Breast epithelium (tissue), 4 donors: Measurements from ENCODE around the gene GRK7. TPM values are rescaled to one million over a fixed set of nuclear protein-coding genes. Genes with fewer than 3 reads are reported as not detected.
"Not testable (repeated sequence)": the region's sequence is repeated elsewhere in the genome, so short reads cannot be mapped to it uniquely, and the experiment has no call there.

Source experiments
- DNase-seq, 2 donors: peaks; one replicate each; pipeline ENCODE4 v3.0.0-alpha.2; 2019; ENCODE audit warnings: low spot score in 2 of 2
- H3K27ac ChIP-seq, 2 donors: fragments of 200-600 bp; sonication (generic) in 1 of 2; one replicate each; pipeline ENCODE4 v1.5.1; 2016 to 2019; ENCODE audit warnings: mild to moderate bottlenecking in 1 of 2
- H3K27me3 ChIP-seq, 2 donors: fragments of 200-600 bp; sonication (generic) in 1 of 2; one replicate each; pipeline versions ENCODE4 v1.5.1 to v1.6.0; 2017 to 2019; ENCODE audit warnings: control low read depth in 1 of 2, mild to moderate bottlenecking in 1 of 2
- H3K36me3 ChIP-seq: fragments of 200-600 bp; one replicate; pipeline ENCODE4 v1.5.1; 2019
- H3K4me1 ChIP-seq, 2 donors: fragments of 200-600 bp; sonication (generic); one replicate each; pipeline ENCODE4 v1.5.1; 2016 to 2019; ENCODE audit warnings: control low read depth in 1 of 2
- H3K4me3 ChIP-seq, 3 donors: fragments of 200-600 bp; sonication (generic); 1 replicate in 2 of 3; 2 replicates in 1 of 3; pipeline ENCODE4 v1.5.1; 2016 to 2019; ENCODE audit warnings: mild to moderate bottlenecking in 3 of 3, moderate library complexity in 2 of 3
- H3K9me3 ChIP-seq, 2 donors: fragments of 200-600 bp; sonication (generic) in 1 of 2; one replicate each; pipeline ENCODE4 v1.5.1; 2016 to 2019; ENCODE audit warnings: control low read depth in 1 of 2
- CTCF ChIP-seq, 3 donors: fragments of 450-650 bp; IDR thresholded peaks; one replicate each; pipeline ENCODE4 v1.5.1; 2016 to 2017; ENCODE audit warnings: antibody characterized with exemption in 3 of 3, mild to moderate bottlenecking in 3 of 3, moderate library complexity in 3 of 3
- POLR2A ChIP-seq: fragments of 450-650 bp; IDR thresholded peaks from one replicate; pipeline ENCODE4 v1.6.1; 2016; ENCODE audit warnings: antibody characterized with exemption, mild to moderate bottlenecking, moderate library complexity
- POLR2AphosphoS5 ChIP-seq, 3 donors: sonication (generic); formaldehyde crosslinking; IDR thresholded peaks; one replicate each; pipeline ENCODE4 v1.6.1; 2017; ENCODE audit warnings: antibody characterized with exemption in 3 of 3
- intact Hi-C: fragments of 100-400 bp; cut with DNase I; formaldehyde crosslinking; loops from one replicate; pipeline ENCODE4 v1.15.1; 2023; ENCODE audit warnings: low total_unique reads
- total RNA-seq, 3 donors: library from RNA; depleted of rRNA; stranded (reverse); fragments of >200 nt; gene quantifications; one replicate each; pipeline ENCODE4 v1.1.0, GENCODE V29; 2016

Gene GRK7
- total RNA-seq, 3 donors from 2014 or later: 0.15 to 0.33 TPM; not detected in 1

- Histone ChIP-seq H3K27ac (peak overlapping the region; percentile 60 to 78), H3K9me3 (peaks cover 0 to 4% of the 10 kb centered on the region in 2 donors), H3K27me3 (no peaks in the 10 kb centered on the region), H3K36me3 (no peaks in the 10 kb centered on the region), H3K4me3 (peak overlapping the region; percentile 38 to 63 (median 39)), H3K4me1 (no peaks in the 10 kb centered on the region)
- no peak for DNase-seq
- TF ChIP-seq POLR2A (no peak), CTCF (IDR thresholded peaks at IDR 0.05) (no peak), POLR2AphosphoS5 (IDR thresholded peaks at IDR 0.05) (no peak)
- intact Hi-C loops: no loop called here
These were observed 33.9 kb downstream of the GRK7 start for GRCh38 chr3:141796889-141797781.

- Histone ChIP-seq H3K4me1 (no peaks in the 10 kb centered on the region), H3K9me3 (peaks cover 0 to 4% of the 10 kb centered on the region in 2 donors), H3K27ac (peak overlapping the region; percentile 60 to 78), H3K36me3 (no peaks in the 10 kb centered on the region), H3K4me3 (peak overlapping the region; percentile 38 to 63 (median 39)), H3K27me3 (no peaks in the 10 kb centered on the region)
- intact Hi-C loops: no loop called here
- no peak for DNase-seq
- TF ChIP-seq POLR2A (no peak), CTCF (IDR thresholded peaks at IDR 0.05) (no peak), POLR2AphosphoS5 (IDR thresholded peaks at IDR 0.05) (no peak)
These were observed 34.7 kb downstream of the GRK7 start for GRCh38 chr3:141797819-141798447.

GRCh38 chr3:141798448-141798845, 35.2 kb downstream of the GRK7 start:
- intact Hi-C loops: no loop called here
- Histone ChIP-seq H3K9me3 (peaks cover 0 to 4% of the 10 kb centered on the region in 2 donors), H3K4me3 (no peak overlapping the region), H3K36me3 (no peaks in the 10 kb centered on the region), H3K4me1 (no peaks in the 10 kb centered on the region), H3K27ac (peak overlapping the region in 1 of 2 donors; percentile 78), H3K27me3 (no peaks in the 10 kb centered on the region)
- DNase-seq: no peak
- TF ChIP-seq POLR2AphosphoS5 (IDR thresholded peaks at IDR 0.05) (no peak), CTCF (IDR thresholded peaks at IDR 0.05) (no peak), POLR2A (no peak)

GRCh38 chr3:141802316-141803077, 39.3 kb downstream of the GRK7 start:
- H3K4me3 ChIP-seq: no peak overlapping the region
- intact Hi-C loops: no loop called here
- H3K4me1 ChIP-seq: no peaks in the 10 kb centered on the region
- TF ChIP-seq CTCF (IDR thresholded peaks at IDR 0.05) (no peak), POLR2A (no peak), POLR2AphosphoS5 (IDR thresholded peaks at IDR 0.05) (no peak)
- H3K9me3 ChIP-seq: peaks cover 0 to 4% of the 10 kb centered on the region in 2 donors
- DNase-seq: no peak
- no peaks in the 10 kb centered on the region for H3K27me3 ChIP-seq
- H3K27ac ChIP-seq: no peak overlapping the region
- no peaks in the 10 kb centered on the region for H3K36me3 ChIP-seq

- H3K27ac ChIP-seq, intact Hi-C loops, H3K36me3 ChIP-seq, H3K9me3 ChIP-seq, H3K4me3 ChIP-seq, H3K27me3 ChIP-seq, DNase-seq, H3K4me1 ChIP-seq: not testable (repeated sequence)
These were observed 40.3 kb downstream of the GRK7 start for GRCh38 chr3:141803538-141803937.
